Activated CD8-positive, alpha-beta memory T cell treated with anti-CD3 and anti-CD28 coated beads, Interleukin-2, amount 50 U/mL, for 24 hours (primary cell): ENCODE results near the gene SEC22A.

ENCODE experiments used
- DNase-seq: peaks from one replicate; pipeline ENCODE4 v3.0.0-alpha.2; 2020; ENCODE audit errors: extremely low read depth

Gene SEC22A

GRCh38 chr3:123305192-123305591 is 103.4 kb downstream of the SEC22A start:
- no peak for DNase-seq

GRCh38 chr3:123307064-123307463 is 105.3 kb downstream of the SEC22A start:
- no peak for DNase-seq

GRCh38 chr3:123310186-123310585 is 108.4 kb downstream of the SEC22A start:
- no peak for DNase-seq

GRCh38 chr3:123310741-123311140 is 109.0 kb downstream of the SEC22A start:
- DNase-seq: no peak

GRCh38 chr3:123311201-123311600 is 109.5 kb downstream of the SEC22A start:
- no peak for DNase-seq

- no peak for DNase-seq
Observed at GRCh38 chr3:123312331-123313265, 110.9 kb downstream of the SEC22A start.

- DNase-seq: no peak
Observed at GRCh38 chr3:123313889-123314288, 112.1 kb downstream of the SEC22A start.

DNA sequence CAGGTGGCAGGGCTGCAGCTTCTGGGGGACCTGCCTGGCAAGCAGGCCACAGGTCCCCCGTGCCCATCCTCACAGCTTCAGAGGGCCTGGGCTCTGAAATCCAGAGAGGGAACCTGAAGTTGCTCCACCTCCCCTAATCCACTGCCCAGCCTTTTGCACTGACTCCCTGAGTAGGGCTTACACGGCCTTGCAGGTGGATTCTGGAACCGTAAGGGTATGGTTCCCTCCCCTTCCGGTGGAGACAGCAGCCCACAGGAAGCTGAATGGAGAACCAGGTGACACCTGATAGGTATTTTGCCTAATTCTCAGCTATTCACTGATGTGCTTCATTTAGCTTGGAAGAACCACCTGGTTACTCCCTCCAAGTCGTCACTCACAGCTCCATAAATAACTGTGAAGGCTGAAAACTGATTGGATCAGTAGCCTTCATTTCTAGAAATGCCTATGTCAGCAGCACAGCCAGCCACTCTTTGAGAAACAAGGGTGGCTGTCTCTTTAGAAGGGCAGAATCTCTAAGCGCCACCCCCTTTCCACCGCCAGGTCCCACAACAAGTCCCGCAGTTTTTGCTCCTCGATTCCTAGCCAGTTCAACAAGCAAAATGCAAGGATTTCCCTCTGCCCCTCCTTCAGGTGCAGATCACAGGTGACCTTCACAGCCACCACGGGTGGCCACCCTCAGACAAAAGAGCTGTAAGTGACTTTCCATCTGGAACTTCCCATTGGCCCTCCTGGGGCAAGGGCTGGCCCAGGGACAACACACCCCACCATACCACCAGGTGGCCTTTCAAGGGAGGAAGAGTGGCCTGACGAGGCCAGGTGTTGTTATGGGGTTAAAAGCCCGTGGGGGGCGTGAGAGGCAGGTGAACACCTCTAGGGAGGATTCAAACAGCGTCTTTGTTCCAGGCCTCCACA is 112.9 kb downstream of the SEC22A start:
- no peak for DNase-seq

DNA sequence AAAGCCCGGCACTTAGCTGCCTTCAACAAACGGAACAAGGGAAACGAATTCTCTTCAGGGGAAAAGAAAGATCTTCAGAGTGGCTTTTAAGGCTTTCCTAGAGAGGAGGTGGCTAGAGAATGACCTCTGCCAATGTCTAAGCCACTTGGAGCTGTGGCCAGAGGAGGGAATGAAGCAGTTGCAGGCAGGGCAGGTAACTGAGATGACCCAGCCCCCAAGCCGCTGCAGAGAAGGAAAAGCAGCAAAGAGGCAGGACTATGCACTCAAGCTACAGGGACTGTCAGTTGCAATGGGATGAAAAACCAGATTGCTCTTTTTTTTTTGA is 113.5 kb downstream of the SEC22A start:
- DNase-seq: no peak

- no peak for DNase-seq
Observed at GRCh38 chr3:123317716-123318115, 116.0 kb downstream of the SEC22A start.

GRCh38 chr3:123318374-123318773 is 116.6 kb downstream of the SEC22A start:
- DNase-seq: no peak

DNA sequence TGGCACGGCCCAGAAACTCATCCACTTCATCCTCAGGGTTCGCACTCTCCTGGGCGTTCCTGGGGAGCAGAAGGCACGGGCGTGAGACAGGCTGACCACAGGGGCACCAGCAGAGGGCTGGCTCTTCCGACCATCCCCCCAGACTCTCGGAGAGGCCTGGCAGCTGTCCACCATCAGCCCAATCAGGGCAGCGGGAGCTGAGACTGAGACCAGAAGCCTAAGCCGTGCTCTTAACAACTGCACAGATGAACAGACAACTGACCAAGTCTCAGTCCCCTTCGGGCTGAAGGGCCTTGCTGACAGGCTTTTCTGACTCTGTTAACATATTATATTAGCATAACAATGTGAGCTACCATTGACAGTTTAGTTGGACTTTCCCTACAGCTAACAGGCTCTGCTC is 118.0 kb downstream of the SEC22A start:
- no peak for DNase-seq

DNA sequence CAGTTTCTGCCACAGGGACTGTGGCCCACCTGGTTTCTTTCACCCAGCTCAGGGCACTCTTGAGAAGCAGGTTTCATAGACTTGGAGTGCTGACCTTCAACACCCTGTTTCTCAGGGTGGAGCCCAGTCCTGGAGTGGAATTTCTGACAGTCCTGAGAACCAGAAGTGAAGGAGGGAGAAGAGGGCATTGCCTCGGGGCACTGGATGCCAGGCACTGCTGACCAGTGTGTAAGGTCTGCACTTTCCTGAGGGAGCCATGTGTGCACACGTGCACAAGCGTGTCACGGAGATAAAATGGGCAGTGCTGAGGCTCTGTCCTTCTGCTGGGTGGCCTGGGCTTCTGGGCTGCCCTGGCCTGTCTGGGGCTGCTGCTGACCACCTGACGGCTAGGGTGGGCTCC is 118.5 kb downstream of the SEC22A start:
- no peak for DNase-seq

DNA sequence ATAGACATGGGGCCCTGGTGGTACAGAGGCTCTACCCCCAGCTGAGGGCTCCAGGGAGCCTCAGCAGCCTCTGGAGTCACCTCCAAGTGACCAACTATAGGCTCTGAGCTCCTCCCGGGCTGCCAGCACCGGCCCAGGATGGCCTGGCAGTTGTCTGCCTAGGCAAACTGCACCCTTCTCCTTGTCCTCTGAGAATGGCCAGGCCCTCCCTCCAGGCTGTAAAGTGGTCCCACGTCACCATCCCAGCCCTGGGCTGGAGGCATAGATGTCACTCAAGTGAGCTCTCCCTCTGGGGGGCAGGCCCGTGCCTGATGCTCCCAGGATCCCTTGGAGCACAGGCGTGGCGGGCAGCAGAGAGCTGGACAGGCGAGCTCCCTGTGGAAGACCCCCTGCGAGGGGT is 120.1 kb downstream of the SEC22A start:
- no peak for DNase-seq

- no peak for DNase-seq
Observed at GRCh38 chr3:123322866-123323265, 121.1 kb downstream of the SEC22A start.
